CD4-positive, alpha-beta T cell treated with Interleukin-2 at 100 ng/mL for 4 hours (primary cell): ENCODE results near the gene NFKB1.
"Not testable (repeated sequence)": the region's sequence is repeated elsewhere in the genome, so short reads cannot be mapped to it uniquely, and the experiment has no call there.

Experiments
- DNase-seq: peaks from one replicate; pipeline ENCODE4 v3.0.0-alpha.2; 2020; ENCODE audit warnings: low spot score

NFKB1 gene

DNA sequence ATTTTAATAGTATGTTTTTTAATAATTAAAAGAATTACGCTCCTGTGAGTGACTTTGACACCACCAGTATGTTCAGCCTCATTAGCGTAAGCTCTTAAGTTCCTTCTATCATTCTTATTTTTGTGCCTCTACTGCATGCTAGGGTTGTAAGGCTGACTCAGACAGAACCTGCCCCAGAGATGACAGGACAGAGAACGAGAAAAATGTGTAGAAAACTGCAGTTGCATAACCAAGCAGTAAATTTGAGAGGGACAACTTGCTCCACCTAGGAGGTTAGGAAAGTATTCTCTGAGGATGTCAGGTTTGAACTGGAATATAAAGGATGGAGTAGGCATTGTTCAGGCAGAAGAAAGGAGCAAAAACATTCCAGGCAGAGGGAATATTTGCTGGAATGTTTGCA, 98.7 kb downstream of the NFKB1 start:
- no peak for DNase-seq

DNA sequence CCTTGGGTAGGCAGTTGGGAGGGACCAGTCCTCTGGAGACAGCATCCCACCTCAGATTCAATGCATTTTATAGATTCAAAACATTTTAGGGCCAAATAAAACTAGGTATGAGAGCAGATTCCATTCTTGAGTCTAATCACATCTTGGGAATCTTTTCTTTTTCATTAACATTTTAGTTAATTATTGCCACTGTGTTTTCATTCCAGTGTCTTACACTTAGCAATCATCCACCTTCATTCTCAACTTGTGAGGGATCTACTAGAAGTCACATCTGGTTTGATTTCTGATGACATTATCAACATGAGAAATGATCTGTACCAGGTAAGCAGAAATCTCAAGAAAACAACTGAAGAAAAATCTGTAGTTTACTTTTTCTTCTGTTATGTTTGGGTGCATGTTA, 99.5 kb downstream of the NFKB1 start:
- DNase-seq = no peak

DNA sequence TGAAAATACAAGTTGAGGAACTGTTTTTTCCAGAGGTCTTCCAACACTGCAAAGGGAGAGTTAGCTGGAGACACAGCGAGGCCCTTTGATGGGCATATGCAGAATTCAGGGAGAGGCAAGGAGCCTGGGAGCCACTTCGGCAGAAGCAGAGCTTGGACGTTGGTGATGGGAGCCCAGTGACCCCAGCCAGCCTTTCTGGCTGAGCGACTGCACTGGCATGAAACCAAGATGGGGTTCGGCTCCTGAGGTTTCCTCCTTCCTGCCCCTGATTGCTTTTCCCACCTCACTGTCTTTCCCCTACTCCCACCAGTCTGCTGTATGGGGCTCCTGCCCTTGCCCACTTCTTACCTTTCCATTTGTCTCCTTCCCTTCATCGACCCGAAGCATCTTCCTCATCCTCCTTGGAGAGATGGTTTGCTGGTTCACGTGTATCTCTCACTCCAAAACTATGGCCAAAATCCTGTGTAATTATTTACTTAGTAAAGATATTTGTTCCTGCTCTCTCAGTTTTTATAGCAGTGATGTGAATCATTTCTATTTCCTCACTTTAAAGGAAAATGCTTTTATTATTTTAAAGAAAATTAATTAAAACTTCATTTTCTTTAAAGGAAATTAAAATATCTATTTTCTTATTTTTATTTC, 100.5 kb downstream of the NFKB1 start:
- no peak for DNase-seq

DNA sequence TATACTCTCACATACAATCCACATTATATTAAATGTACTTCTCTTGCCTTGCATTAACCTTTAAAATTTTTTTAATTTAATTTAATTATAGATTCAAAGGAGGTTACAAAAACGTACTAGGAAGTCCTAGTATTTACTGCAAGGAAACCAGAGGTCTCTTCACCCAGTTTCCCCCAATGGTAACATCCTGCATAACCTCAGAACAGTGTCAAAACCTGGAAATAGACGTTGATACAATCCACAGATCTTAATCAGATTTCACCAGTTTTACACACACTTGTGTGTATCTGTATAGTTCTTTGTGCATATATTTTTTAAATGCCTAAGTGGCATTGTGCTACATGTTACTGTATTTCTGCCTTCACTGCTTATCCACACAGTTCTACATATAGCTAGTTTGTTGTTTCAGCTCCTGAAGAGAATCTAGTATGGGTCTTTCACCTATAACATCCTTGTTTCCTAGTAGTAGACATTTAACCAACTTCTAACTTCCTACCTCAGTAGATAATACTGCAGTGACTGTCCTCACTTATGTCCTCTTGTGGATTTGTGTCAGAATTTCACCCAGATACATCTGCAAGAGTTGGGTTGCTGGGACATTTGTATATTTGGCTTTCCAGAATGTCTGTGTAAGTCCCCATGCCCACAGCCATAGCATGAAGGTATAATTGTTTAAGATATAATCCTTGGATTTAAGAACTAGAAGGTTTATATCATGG, 103.2 kb downstream of the NFKB1 start:
- no peak for DNase-seq

DNA sequence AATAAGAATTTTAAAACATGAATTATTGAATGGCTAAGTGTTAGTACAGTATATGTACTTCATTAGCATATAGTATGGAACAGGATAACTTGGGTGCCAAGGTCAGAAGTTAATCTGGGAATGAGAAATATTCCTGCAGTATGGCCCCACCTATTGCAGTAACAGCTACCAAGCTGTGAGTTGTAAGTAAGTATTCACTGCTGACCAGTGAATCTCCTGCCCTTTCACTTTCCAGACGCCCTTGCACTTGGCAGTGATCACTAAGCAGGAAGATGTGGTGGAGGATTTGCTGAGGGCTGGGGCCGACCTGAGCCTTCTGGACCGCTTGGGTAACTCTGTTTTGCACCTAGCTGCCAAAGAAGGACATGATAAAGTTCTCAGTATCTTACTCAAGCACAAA, 105.1 kb downstream of the NFKB1 start:
- no peak for DNase-seq

DNA sequence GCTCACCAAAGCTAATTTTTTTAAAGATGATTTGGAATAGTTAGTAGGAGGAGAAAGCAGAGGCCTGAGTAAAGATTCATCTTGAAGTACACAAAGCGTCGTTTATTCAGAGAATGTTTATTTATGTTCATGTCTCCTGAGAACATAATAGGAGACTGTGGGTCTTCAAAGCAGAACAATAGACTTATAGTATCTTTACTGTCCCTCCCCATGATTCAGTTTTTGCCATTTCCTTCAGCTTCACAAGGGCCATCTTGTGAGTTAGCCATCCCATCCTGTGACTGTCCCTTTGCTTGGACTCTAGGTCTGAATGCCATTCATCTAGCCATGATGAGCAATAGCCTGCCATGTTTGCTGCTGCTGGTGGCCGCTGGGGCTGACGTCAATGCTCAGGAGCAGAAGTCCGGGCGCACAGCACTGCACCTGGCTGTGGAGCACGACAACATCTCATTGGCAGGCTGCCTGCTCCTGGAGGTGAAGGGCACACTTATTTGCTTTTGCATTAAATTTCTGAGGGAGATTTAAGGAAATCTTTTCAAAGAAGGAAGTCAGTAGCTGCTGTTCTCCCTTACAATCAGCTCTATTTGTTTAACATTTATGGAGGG, 105.8 kb downstream of the NFKB1 start:
- no peak for DNase-seq

DNA sequence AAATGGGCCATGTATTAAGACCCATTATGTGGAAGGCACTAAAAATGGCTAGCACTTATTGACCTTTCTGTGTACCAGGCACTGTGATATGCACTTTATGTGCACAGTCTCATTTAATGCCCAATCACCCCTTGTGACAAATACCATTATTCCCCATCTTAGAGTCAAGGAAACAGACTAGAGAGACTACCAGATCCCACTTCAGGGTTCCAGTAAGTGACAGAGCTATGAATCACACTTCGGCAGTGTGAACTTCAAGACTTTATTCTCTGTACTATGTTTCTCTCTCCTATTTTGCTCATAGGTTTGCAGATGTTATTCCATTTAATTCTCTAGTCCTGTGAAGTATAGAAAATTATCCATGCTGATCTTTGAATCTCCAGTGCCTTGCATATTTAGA, 107.0 kb downstream of the NFKB1 start:
- no peak for DNase-seq

DNA sequence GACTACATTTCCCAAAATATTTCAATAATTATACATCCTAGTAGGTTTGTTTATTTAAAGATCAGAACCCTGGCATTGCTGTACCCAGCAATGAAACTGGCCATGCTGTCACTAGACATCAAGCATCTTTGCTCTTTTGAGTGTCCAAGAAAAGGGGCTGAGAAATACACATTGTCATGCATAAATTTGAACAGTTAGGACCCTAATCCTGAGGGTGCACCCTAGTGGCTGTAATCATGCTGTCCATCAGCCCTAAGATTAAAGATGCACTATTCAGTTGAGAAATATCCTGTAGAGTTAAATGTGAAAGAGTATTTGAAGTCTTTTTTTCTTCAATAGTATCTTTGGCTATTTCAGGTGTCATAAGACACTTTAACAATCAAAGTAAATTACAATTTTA, 108.8 kb downstream of the NFKB1 start:
- no peak for DNase-seq

DNA sequence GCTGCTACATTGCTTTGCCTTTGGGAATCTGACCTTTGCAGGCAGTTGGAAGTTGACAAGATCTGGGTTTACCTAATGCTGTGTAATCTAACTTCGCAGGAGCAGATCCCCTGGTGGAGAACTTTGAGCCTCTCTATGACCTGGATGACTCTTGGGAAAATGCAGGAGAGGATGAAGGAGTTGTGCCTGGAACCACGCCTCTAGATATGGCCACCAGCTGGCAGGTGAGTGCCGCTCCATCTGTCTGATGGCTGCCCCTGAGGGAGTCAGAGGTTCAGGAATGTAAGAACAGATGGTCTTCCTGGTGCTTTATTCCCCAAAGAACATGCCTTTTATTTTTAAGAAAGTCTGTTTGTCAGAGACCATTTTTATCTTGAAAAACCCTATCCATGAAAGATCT, 109.3 kb downstream of the NFKB1 start:
- no peak for DNase-seq

DNA sequence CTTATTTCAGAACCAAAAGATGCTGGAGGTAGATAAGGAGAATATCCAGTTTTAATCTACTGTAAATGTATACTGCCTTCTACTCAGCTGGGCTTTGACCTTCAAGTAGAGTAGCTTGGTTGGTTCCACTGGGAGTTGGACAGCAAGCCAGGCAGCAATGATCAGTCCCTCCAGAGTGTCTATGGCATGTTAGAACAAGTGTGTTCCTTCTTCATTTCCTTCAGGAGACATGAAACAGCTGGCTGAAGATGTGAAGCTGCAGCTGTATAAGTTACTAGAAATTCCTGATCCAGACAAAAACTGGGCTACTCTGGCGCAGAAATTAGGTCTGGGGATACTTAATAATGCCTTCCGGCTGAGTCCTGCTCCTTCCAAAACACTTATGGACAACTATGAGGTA, 111.1 kb downstream of the NFKB1 start:
- DNase-seq = no peak

DNA sequence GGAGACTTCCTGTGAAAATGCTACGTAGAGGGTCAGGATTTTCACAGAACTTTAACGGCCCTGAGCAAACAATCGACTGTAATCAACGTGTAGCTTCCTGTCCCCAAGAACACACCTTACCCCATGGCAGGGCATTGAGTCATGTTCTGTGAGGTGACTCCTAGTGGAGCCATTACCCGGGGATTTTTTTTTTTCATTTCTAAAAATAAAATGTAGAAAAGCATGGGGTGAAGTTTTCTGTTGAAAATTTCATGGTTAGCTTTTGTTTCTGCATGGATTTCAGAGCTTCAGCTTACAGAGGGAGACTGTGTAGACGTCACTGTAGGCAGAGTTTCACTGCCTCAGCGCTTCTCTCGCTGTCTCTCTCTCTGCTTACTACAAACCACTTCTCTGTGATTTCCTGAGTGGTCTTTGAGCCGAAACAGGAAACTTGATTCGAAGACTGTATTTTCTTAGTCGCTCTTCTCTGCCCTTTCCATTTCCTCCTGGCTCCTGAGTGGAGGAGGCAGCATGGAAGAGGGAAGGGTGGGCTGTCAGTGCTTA, 111.7 kb downstream of the NFKB1 start:
- DNase-seq = peak; percentile 74

DNA sequence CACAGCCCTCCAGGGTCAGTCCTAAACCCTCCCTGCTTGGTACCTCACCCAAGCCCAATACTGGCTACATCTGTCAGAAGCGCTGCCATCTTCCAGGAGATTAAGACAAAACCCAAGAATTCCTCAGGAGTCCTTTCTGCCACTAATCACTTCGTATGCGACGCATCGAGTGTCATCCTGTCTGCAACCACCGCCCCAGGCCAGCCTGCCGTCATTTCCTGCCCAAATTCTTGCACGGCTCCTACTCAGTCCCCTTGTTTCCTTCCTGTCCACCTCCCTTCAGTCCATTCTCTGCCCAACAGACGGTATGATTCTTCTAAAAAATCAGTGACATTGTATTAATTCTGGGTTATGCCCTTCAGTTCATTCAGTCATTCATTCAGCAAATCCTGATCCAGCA, 113.6 kb downstream of the NFKB1 start:
- peak; percentile 39 for DNase-seq

DNA sequence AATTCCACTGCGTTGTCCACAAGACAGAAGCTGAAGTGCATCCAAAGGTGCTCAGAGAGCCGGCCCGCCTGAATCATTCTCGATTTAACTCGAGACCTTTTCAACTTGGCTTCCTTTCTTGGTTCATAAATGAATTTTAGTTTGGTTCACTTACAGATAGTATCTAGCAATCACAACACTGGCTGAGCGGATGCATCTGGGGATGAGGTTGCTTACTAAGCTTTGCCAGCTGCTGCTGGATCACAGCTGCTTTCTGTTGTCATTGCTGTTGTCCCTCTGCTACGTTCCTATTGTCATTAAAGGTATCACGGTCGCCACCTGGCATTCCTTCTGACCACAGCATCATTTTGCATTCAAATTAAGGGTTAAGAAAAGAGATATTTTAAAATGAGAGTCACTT, 115.5 kb downstream of the NFKB1 start:
- no peak for DNase-seq

DNA sequence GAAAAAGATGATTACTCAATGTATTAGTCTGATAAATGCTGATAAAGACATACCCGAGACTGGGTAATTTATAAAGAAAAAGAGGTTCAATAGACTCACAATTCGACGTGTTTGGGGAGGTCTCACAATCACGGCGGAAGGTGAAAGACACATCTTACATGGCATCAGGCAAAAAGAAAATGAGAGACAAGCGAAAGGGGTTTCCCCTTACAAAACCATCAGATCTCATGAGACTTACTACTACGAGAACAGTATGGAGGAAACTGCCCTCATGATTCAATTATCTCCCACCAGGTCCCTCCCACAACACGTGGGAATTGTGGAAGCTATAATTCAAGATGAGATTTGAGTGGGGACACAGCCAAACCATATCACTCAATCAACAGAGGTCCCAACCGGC, 117.9 kb downstream of the NFKB1 start:
- not testable (repeated sequence) for DNase-seq

DNA sequence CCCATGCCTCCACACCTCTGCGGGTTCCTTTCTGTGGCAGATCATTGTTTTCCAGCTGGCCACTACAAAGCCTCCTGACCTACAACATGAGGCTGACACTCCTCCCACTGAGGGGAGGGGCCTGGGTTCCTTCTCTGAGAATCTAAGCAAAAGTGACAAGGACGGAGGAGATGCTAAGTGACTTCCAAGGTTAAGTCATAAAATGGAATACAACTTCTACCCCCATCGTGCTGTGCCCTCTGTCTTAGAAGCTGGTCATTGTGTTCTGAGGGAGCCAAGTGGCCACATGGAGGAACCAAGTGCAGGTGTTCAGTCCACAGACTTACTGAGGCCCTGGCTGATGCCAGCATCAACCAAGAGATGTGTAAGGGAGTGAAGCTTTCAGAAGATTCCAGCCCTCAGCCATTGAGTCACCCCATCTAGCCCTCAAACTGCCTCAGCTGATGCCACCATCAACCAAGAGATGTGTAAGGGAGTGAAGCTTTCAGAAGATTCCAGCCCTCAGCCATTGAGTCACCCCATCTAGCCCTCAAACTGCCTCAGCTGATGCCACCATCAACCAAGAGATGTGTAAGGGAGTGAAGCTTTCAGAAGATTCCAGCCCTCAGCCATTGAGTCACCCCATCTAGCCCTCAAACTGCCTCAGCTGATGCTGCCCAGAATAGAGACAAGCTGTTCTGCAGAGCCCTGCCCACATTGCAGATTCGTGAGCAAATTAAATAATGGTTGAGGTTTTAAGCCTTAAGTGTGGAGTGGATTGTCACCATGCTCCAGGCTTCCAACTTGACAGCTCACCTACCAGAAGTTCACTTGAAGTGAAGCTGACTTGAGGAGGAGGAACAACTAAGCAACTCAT, 118.8 kb downstream of the NFKB1 start:
- peak; percentile 42 for DNase-seq

DNA sequence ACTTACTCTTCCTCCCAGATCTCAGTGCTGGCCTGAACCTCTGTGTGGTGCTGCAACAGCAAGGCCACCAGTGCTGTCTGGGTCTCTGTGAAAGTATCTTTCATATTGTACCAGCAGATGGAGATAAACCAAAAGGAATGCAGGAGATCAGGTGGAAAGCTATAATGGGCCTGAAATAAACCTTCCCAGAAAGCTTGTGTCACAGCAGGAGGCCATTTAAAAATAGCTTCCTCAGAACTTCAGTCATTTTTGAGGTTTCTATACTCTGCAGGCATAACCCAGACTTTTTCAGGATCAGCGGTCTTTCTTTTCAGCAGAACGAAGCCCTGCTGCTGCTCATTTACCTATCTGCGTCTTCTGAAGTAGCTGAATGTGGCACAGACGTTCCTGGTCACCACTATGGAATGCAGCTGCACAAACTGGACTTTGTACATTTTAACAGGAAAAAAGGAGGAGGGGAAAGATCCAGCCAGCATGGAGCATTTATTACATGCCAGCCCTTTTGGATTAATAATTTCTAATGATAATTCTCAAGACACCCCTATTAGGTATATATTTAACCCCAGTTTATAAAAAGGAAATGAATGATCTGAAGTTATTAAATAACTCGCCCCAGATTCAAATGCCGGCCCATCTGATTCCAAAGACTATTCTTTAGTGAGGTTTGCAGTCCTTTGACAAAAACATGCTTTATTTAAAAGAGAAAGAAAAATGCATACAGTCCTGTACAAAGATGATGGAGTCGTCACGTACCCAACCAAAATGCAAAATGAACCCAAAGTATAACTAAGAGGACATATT, 119.7 kb downstream of the NFKB1 start:
- no peak for DNase-seq

DNA sequence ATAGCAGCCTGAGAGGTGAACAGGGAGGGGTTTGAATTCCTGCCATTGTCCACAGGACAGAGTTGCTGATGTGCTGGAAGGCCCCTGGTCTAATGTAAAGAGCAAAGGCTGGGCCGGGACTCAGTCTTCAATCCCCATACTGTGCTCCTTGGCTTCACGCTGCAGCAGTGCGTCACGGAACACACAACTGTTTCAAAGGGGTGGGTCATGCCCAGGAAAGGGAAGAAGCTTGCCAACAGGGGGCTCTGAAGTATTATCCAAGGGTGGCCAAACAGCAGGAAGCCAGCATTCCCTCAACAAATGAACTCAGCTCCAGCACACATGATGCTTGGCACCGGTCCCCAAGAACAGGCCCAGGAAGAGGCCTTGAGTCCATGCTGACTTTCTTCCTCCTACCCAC, 122.5 kb downstream of the NFKB1 start:
- no peak for DNase-seq

DNA sequence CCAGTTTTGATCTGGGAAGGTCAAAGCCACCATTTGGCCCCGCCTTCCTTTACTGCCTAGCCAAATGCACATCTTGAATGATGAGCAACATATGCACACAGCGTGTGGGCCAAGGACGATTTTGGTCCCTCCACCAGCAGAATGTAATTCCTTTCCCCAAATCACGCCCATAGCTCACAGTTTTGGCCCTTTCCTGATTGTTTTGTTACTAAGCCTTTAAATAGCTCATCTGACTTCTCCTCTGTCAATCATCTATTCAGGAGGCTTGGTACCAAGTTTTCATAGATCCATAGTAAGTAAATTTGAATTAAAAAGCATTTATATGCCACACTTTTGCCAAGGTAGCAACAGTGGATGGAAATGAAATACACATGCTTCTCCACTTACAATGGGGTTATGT, 123.3 kb downstream of the NFKB1 start:
- DNase-seq = no peak

DNA sequence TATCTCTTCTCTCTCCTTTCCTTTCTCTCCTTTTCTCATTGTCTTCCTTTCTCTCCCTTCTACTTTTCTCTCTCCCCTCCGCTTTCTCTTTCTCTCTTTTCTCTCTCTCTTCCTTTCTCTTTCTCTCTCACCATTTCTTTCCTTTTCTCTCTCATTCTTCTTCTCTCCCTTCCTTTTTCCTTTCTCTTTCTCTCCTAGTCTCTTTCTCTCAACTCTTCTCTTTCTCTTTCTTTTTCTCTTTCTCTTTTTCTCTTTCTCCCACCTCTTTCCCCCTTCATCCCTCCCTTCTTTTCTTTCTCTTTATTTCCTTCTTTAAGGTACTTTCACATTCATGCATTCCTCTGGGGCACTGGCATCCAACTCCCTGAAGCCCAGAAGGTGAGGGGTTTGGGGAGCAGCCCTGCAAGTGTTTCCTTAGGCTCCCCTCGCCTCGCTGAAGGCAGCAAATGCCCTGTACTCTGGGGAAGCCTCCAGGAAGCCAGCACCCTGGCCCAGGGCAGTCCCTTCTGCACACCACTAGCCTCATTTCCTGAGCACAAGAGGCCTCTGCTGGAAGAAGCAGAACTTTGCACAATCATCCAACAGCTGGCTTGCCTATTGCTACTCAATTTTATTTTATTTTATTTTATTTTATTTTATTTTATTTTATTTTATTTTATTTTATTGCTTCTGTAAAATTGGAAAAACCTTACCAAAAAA, 124.2 kb downstream of the NFKB1 start:
- peak; percentile 82 for DNase-seq

DNA sequence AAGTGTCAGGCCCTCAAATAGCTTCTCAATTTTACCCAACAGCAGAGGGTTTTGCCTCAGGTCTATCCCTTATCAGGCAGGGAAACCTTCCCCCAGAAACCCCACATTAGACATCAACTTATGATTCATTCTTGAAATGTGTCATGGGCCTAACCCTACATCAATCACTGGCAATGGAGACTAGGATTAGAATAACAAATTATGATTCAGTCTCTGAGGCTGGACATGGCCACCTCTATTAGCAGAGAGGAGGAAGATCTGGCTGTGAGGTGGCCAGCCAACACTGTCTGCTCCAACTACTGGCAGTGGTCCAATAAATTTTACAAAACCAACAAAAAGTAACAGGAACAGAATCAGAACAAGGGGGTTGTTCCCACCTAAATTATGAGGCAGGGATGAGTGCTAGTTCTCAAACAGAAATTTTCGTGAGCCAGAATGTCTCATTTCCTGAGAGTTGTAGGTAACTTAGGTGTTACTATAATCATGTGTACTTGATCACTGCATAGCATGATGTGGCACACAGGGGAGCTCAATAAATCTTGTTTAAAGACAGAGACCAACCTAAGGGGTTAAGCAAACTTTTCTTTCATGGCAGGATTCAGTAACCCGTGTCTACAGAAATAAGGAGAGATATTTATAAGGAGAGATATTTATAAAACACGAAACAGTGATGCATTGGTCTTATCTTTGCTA, 126.8 kb downstream of the NFKB1 start:
- peak; percentile 71 for DNase-seq
